NT2/D1 (cell line): Measurements from ENCODE around the gene OR2J2.
"Not testable (repeated sequence)": the region's sequence is repeated elsewhere in the genome, so short reads cannot be mapped to it uniquely, and the experiment has no call there.

Source experiments
- DNase-seq: peaks from one replicate; pipeline ENCODE4 v3.0.0-alpha.2; 2011; ENCODE audit warnings: low read depth, low spot score
- H3K27me3 ChIP-seq: 2 replicates; pipeline ENCODE4 v1.6.0; 2011; ENCODE audit warnings: mild to moderate bottlenecking; ENCODE audit not compliant: insufficient read length, insufficient read depth
- H3K36me3 ChIP-seq: 2 replicates; pipeline ENCODE4 v1.6.1; 2011; ENCODE audit warnings: mild to moderate bottlenecking, low read length, mixed read lengths; ENCODE audit not compliant: insufficient read depth, insufficient read length
- H3K4me1 ChIP-seq: 2 replicates; pipeline ENCODE4 v1.5.1; 2011; ENCODE audit not compliant: insufficient read depth, insufficient read length
- H3K4me3 ChIP-seq: 2 replicates; pipeline ENCODE4 v1.5.1; 2011; ENCODE audit warnings: low read depth; ENCODE audit not compliant: insufficient read length
- H3K9ac ChIP-seq: 2 replicates; pipeline ENCODE4 v1.6.0; 2011; ENCODE audit warnings: low read depth; ENCODE audit not compliant: insufficient read length
- H3K9me3 ChIP-seq: 2 replicates; pipeline ENCODE4 v1.5.1; 2011; ENCODE audit warnings: mild to moderate bottlenecking, low read length; ENCODE audit not compliant: insufficient read depth
- SUZ12 ChIP-seq: IDR thresholded peaks from 2 replicates; pipeline ENCODE4 v1.6.1; 2011; ENCODE audit not compliant: insufficient read length, insufficient read depth; ENCODE audit errors: extremely low read depth
- YY1 ChIP-seq: IDR thresholded peaks from 2 replicates; pipeline ENCODE4 v1.6.1; 2011; ENCODE audit not compliant: insufficient read length, insufficient read depth
- ZNF274 ChIP-seq: IDR thresholded peaks from 2 replicates; pipeline ENCODE4 v1.6.1; 2011; ENCODE audit warnings: mild to moderate bottlenecking, low read depth, low read length

OR2J2 gene

GRCh38 chr6:29200767-29201662, 30.3 kb downstream of the OR2J2 start:
- peaks cover 12% of the 10 kb centered on the region; the same call in 1 of the 2 replicates for H3K9me3 ChIP-seq
- no peak overlapping the region for H3K4me3 ChIP-seq
- no peaks in the 10 kb centered on the region for H3K4me1 ChIP-seq
- H3K9ac ChIP-seq, result no peak overlapping the region
- DNase-seq, result no peak
- no peak for TF ChIP-seq ZNF274
- no peak for TF ChIP-seq SUZ12
- TF ChIP-seq YY1, result no peak
- no peaks in the 10 kb centered on the region for H3K36me3 ChIP-seq
- no peaks in the 10 kb centered on the region for H3K27me3 ChIP-seq

- Histone ChIP-seq H3K9ac (no peak overlapping the region), H3K9me3 (peaks cover 12% of the 10 kb centered on the region; the same call in 1 of the 2 replicates), H3K4me1 (no peaks in the 10 kb centered on the region), H3K27me3 (no peaks in the 10 kb centered on the region), H3K36me3 (no peaks in the 10 kb centered on the region), H3K4me3 (no peak overlapping the region)
- DNase-seq, result no peak
- no peak for TF ChIP-seq SUZ12
- TF ChIP-seq YY1, result no peak
- TF ChIP-seq ZNF274, result no peak
Observed at GRCh38 chr6:29201966-29202365, 31.3 kb downstream of the OR2J2 start.

DNA sequence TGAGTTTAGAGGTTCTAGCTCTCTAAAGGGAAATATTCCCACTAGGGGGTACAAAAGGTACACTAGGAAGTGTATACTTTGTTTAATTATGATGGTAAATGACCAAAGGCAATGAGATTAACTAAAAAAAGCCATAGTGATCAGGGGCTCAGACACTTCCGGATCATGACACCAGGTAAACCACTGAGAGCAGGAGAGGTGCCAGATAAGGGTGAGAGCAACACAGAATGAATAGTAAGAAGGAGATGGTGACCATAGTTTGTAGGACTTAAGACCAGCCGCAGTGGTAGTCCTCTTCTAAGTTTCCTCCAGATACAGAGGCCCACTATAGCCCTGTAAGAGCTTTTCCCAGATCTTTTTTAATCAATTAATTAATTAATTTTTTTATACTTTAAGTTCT, 40.8 kb downstream of the OR2J2 start:
- H3K4me1 ChIP-seq, result no peaks in the 10 kb centered on the region
- TF ChIP-seq YY1 (no peak), ZNF274 (no peak), SUZ12 (no peak)
- H3K27me3 ChIP-seq, result no peaks in the 10 kb centered on the region
- DNase-seq, result no peak
- H3K9ac ChIP-seq, result no peak overlapping the region
- no peak overlapping the region for H3K4me3 ChIP-seq
- no peaks in the 10 kb centered on the region for H3K36me3 ChIP-seq
- H3K9me3 ChIP-seq, result peaks cover 3% of the 10 kb centered on the region; the same call in 1 of the 2 replicates

DNA sequence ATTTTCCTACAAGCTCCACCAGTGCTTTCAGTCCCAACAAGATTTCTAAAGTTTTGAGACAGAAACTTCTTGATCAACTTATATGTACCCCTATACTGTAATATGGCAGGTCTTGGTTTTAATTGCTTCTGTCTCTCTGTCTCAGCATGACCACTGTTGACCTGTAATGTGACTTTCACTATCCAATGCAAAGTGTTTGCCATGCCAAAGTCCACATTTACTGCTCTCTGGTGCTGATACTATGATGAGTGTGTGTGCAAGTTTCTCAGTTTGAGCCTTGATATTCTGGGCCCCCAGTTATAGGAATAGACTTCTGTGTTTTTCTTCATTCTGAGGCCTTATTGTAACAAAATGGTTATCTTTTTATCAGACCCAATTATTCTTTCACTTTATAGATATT, 45.8 kb downstream of the OR2J2 start:
- Histone ChIP-seq H3K4me3 (no peak overlapping the region), H3K9me3 (peaks cover 30% of the 10 kb centered on the region; the same call in 1 of the 2 replicates), H3K27me3 (no peaks in the 10 kb centered on the region), H3K36me3 (no peaks in the 10 kb centered on the region), H3K9ac (no peak overlapping the region), H3K4me1 (no peaks in the 10 kb centered on the region)
- DNase-seq, result no peak
- no peak for TF ChIP-seq SUZ12
- no peak for TF ChIP-seq ZNF274
- TF ChIP-seq YY1, result no peak

GRCh38 chr6:29217242-29217641, 46.5 kb downstream of the OR2J2 start:
- not testable (repeated sequence) for H3K4me1 ChIP-seq, H3K36me3 ChIP-seq, H3K27me3 ChIP-seq, H3K4me3 ChIP-seq, H3K9ac ChIP-seq
- peaks cover 30% of the 10 kb centered on the region; the same call in 1 of the 2 replicates for H3K9me3 ChIP-seq
- peak; percentile 13 for DNase-seq

- peaks cover 30% of the 10 kb centered on the region; the same call in 1 of the 2 replicates for H3K9me3 ChIP-seq
- H3K27me3 ChIP-seq, H3K36me3 ChIP-seq, H3K9ac ChIP-seq, H3K4me3 ChIP-seq, H3K4me1 ChIP-seq, DNase-seq: not testable (repeated sequence)
Observed at GRCh38 chr6:29218056-29218455, 47.3 kb downstream of the OR2J2 start.
